GM19328 (cell line): Measurements from ENCODE around the gene GARIN5A.
A peak's percentile ranks its signal among the peaks of the same experiment; 100 is the strongest.

Source experiments
- ATAC-seq: cut with Tn5 transposase; IDR thresholded peaks from one replicate; pipeline ENCODE4 v1.9.1; 2021; ENCODE audit warnings: mild to moderate bottlenecking, moderate library complexity; ENCODE audit not compliant: unreplicated experiment

The GARIN5A gene

DNA sequence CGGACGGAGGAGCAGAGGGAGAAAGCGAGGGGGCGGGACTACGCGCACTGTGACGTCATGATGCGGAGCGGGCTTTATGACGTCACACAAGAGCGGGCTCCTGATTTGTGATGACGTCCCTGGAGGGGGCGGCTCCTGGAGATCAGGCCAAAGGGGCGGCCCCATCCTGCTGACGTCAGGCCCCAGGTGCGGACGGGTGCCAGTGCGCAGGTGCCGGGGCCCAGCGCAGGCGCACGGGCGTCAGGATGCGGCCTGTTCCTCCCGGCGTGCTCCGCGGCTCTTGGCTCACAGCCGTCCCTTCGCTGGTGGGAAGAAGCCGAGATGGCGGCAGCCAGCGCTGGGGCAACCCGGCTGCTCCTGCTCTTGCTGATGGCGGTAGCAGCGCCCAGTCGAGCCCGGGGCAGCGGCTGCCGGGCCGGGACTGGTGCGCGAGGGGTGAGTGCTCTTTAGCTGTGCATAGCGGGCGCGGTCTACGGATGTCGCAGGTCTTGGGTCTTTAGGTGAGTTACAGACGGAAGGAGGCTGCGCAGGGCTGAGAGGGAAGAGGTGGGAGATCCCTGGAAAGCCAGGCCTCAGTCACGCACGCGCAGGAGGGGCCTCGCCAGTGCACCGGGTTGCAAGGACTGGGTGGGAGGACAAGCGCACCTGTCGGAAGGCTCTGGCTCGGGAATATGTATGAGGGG, at the start of gene GARIN5A, which contains the start of gene EMC10:
Gene GARIN5A, minus strand, starts transcription at position 625 of the 683 bp plus-strand sequence. Its CDS starts 460 bp downstream, at position 165.
Gene EMC10, plus strand, starts transcription at position 284 of the 683 bp plus-strand sequence. Its CDS starts 38 bp downstream, at position 322.
- peak; percentile 88 for ATAC-seq

DNA sequence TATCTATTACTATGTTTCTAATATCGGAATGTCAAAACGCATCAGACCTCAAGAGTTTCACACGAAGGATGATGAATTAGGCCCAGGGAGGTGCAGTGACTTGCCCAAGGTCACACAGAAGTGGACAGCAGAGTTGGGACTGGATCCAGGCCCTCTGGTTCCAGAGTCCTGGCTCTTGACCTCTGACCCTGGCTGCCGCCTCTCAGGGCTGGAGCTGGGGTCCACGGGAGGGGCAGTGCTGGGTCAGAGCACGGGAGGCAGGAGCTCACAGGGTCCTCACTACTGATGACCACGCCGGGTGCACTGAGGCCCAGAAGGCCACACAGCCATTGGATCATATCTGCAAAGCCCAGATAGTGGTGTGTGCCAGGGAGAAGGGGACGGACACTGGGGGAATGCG, 46.2 kb upstream of the GARIN5A start:
- no peak for ATAC-seq

DNA sequence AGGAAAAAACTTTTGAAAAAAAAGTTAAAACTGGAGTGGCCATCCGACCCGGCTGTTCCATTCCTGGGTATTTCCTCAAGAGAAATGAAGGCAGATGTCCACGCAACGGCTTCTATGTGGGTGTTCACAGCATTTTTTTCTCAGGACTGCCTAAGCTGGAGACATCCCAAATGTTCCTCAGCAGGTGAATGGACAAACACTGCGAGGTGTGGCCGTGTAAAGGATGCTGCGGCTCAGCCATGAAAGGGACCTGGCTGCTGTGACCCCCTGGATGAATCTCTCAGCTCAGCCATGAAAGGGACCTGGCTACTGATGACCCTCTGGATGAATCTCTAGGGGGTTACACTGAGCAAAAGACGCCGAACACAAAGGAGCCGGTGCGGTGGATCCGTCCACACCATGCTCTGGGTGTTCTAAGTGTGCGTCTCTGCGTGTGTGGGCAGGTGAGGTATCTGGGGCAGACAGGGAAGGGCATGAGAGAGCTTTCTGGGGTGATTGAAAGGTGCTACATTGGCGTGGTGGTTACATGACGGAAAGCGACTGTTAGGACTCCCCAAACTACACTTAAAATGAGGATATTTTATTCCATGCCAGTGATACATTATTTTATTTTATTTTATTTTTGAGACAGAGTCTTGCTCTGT, 44.3 kb upstream of the GARIN5A start:
- ATAC-seq = no peak

DNA sequence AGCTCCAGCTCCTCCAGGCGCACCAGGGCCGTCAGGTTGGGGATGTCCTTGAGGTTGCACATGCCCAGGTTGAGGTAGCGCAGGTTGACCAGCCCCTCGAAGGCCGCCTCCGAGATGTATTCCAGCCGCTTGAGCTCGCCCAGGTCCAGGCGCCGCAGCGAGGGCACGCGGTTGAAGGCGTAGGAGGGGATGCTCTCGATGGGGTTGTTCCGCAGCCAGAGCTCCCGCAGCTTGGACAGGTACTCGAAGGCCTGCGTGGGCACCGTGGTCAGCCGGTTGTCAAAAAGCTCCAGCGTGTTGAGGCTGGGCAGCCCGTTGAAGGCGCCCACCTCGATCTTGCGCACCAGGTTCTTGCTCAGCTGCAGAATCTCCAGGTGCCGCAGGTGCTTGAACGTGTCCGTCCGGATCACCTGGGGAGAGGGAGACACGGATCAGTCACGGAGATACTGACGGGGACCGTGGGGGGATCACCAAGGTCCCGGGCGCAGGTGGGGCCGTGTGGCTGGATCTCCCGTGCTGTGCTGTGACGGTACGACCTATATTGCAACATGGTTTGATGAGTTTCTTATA, 42.4 kb upstream of the GARIN5A start:
- ATAC-seq = no peak

DNA sequence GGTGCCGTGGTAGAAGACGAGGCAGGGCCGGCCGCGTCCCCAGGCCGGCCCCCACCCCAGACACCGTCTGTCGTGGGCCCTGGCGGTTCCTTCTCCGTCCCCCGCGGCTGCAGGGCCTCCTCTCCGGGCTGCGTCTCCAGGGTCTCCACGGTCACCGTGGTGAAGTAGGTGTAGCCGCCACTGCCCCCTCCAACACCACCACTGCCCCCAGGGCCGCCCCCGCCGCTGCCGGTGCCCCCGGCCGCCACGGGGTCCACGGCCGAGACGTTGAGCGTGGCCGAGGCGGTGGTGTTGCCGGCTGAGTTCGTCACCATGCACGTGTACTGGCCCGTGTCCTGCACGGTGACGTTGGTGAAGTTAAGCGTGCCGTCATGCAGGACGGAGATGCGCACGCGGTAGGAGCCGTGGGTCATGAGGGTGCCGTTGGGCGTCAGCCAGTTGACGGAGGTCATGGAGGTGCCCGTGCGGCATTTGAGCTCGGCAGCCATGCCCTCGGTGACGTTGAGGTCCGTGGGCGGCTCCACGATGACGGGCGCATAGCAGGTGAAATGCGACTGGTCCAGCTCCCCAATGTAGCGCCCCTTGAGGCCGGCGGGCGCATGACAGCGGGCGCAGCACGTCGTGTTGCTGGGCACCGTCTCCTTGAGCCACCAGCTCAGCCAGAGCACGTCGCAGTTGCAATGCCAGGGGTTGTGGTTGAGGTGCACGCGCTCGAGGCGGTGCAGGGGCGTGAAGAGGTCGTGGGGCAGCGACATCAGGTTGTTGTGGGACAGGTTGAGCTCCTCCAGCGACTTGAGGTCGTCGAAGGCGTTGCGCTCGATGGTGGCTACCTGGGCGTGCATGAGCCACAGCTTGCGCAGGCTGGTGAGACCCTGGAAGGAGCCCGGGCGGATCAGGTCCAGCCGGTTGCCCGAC, 41.7 kb upstream of the GARIN5A start:
- no peak for ATAC-seq

DNA sequence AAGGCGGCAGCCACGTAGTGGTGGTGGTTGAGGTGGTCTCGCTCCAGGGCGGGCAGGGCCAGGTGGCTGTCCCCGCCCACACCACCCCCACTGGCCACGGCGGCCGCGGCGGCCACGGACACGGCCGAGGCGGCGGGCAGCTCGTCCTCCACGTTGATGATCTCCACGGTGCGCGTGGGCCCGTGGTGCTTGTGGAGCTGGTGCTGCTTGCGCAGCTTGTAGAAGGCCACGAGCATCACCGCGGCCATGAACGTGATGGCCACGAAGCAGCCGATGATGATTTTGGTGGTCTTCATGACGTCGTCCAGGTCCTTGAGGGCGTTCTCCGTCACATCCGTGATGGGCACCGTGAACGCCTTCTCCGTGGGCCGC, 41.0 kb upstream of the GARIN5A start:
- no peak for ATAC-seq

DNA sequence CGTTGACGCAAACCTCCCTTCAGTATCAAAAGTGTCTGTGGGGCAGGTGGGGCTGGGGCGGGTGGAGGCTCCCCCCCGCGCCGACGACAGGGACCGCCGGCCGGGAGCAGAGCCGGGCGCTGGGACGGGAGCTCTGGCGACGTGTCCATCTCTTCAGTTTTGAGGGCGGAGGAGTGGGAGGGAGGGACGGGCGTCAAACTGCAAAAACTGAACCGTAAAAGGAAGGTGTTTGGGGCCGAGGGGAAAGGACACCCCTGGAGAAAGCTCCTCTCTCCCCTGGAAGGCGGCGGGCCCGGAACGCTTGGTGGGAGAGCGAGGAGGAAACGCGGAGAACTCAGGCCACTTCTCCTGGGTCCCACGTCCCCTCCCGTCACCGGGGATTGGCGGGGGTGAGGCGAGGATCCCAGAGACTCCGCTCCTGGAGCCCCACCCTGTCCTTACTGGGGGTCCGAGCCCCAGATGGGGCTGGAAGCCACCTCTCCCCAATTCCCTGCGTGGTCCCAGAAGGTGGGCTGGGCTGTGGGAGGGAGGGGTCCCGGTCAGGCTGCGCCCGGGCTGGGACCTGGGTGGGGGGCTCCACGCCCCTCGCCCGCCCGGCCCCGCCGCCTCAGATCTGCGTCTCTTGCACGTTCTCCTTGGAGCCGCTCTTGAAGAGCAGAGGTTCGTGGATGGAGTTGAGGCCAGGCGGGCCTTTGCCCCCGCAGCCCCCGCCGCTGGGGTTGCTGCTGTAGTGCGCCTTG, 40.5 kb upstream of the GARIN5A start:
- ATAC-seq = no peak

DNA sequence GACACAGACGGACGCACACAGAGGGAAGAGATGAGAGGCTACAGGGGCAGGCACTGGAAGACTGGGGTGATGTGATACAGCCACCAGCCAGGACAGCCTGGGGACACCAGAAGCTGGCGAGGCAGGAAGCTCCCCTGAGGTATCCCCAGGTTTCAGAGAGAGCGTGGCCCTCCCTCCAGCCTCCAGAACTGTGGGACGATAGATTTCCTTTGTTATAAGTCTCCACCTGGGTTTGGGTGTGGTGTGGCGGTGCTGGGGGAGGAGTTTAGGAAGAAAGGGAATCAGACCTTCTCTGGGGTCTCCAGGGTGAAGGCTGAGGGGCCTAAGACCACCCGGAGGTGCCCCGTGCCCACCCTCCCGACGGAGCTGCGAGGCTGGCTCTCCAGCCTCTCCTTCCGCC, 39.8 kb upstream of the GARIN5A start:
- ATAC-seq = no peak

DNA sequence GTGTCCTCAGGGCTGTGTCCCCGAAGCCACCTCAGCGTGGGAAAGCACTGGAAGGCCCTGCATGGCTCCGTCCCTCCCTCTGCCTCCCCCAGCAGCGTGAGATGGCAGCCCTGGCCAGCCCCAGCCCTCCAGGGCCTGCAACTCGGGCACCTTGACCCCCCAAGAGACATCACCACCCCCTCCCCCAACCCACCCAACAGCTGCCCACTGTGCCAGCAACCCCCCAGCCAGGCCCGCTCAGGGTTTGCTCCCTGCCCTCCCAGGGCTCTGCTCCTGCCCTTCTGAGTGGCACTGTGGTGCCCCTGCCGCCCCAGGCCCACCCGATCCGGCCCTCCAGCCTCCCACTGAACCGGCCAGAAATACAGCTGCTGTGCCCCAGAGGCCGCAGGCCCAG, 38.5 kb upstream of the GARIN5A start:
- no peak for ATAC-seq

DNA sequence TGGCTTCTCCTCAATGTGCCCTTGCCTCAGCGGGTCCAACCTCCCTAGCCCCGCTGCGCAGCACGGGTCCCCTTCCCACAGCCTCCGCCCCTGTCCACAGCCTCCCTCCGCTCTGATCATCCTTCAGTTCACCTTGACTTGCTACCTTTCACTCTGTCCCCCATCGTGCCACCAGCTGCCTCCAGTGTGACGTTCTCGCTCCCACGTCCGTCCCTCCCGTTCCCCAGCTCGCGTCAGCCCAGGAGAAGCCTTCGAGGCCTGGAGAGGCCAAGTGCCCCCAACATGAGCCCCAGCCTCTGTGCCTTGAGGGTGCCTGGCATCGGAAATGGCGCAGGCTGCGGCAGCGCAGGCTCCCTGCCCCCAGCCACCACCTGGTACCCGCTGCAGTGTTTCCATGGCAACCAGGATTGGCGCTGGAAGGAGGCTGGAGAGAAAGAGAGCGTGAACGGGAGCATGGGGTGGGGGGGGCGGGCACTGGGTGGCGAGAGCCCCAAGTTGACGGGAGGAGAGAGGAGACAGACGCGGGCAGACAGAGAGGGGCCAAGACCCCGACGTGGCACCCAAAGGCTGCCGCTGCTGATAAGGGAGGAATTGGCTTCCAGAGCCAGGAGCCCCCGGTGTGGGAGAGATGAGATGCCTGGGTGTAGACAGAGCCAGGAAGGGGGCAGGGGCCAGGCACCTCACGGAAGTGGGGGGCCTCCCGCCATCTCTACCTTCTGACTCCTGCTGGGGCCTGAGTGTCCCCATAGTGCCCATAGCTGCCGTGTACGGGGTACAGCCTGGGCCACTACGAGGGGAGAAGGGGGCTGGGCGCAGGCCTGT, 37.9 kb upstream of the GARIN5A start:
- no peak for ATAC-seq

DNA sequence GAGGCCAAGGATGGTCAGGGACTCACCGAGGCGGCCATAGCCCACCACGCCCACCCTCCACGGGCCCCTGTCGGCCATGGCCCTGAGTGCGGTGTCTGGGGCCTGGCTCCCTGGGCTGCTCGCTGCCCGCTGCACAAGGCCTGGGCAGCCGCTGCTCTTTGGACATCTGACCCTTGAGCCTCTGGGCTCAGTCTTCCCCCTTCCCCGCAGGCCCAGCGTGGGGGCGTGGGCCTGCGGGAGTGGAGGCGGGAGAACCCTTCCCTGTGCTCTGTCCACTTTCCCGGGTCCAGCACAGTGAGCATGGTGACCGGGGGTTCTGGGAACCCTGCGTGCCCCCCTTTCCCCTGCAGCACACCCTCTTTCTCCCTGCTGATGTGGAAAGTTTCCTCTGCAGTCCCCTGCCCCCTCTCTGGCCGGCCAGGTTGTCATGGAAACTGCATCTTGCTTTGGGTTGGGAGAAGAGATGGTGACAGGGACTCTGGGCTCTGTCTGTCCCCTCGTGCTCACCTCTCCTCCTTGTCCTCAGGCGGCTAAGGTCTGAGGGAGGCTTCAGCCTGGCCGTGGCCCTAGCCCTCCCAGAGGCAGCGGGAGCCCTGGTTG, 37.2 kb upstream of the GARIN5A start, which contains the start of gene ASPDH:
Gene ASPDH, minus strand, starts transcription at position 168 of the 600 bp plus-strand sequence. Its CDS starts 90 bp downstream, at position 78.
- ATAC-seq = no peak

DNA sequence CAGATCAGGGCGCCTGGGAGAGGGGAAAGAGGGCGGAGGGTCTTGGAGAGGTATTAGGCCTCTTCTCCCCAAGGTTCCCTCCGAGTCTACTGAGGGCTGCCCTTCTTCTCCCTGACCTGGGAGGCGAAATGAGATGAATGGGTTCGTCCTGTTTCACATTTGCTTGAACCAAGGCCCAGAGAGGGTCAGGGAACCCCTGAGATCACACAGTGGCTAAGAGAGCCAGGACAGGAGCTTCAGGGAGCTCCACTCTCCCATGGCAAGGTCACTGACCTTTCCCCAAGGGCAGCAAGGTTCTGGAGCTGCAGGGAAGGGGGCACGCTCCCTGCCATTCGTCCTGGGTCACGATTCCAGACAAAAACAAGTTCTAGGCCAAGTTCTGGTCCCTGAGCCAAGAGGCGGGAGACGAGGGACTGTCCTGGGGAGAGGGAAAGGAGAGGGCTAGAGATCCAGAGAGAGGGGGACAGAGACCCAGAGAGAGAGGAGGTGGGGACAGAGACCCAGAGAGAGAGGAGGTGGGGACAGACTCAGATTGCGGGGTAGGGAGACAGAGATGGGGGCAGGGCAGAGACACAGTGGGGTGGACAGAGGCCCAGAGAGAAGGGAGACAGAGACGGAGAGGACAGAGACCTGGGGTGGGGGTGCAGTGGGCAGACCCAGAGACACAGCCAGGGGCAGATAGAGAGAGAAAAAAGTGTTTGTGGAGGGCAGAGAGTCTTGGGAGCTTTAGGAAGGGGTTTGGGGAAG, 36.5 kb upstream of the GARIN5A start:
- ATAC-seq = no peak

DNA sequence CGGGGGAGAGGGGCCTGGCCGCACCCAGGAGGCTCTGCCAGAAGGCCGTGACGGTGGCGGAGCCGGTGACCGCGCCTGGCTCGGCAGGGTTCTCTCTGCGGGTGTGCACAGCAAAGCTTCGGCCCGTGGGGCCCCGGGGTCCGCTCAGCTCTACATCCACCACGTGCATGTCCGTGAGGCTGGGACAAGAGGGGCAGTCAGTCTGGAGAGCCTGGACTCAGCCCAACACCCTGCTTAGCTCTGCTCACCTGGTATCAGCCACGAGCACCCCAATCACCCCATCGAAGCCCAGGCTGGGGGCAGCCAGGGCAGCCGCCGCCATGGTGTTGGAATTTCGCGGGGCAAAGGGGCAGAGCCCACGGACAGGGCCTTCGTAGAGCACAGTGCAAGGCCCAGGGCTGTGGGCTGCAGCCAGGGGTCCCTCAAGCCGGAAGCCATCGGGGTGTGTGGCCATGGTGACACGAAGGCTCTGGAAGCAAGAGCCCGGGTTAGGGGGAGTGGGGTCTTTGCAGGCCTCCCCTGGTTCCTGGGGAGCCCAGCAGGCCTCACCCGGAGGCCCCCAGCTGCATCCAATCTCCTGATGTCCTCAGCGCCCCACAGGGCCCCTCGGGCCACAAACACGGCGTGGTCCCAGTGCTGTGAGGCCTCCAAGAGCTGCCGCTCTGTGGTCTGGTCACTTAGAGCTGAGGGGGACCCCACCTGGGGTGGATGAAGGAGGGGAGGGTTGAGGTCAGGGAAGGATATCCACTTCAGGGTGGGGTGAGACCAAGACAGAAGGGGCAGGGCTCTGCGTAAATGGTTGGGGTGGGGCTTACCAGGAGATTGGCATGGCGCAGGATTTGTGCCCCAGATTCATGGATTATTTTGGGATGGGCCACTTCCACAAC, 35.7 kb upstream of the GARIN5A start:
- no peak for ATAC-seq

DNA sequence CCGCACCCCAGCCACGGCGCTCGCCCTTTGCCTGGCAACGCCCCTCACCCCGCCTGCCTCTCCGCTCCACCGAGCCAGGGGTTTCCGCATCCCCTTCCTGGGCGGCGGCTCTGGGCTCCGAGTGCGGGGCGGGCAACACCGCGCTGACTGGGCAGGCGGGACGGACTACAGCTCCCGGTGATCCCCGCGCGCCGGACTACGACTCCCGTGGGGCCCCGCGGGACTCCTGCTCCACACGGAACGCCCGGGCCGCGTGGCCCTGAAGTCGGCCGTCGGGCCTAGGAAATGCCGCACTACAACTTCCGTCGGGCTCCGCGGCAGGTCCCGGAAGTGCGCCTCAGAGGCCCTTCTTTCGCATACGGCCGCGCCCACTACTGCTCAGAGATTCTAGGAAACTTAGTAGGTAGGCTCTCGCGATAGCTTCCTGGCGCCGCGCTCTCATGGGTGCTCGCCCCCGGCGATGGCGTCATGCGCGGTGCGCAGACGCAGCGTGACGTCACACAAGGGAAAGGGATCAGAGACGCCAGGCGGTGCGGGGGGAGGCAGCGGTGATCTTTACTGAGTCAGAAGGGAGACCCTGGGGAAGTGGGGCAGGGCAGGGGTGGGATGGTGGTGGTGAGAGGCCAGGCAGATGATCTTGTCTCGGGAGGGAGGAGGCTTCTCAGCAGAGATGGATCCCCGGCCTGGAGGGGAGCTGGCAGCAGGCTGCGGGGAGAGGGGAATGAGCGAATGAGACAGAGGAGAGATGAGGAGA, 34.6 kb upstream of the GARIN5A start, which contains the start of gene JOSD2:
Gene JOSD2, minus strand, starts transcription at position 123 of the 754 bp plus-strand sequence. CDS start 760 bp downstream, outside the sequence.
- peak; percentile 85 for ATAC-seq

DNA sequence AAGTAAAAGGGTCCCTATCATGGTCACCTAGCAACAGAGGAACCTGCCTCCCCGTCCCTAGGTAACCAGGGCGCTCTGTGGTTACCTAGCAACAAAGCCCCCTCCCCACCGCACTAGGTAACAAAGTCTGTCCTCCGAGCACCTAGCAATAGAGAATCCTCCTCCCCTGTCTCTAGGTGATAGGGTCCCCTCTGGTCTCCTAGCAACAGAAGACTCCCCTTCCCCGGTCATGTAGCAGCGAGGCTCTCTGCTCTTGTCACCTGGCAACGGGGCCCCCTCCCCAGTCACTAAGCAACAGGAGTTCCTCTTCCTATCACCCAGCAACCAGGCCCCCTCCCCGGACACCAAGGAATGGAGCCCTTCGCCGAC, 34.0 kb upstream of the GARIN5A start:
- no peak for ATAC-seq

DNA sequence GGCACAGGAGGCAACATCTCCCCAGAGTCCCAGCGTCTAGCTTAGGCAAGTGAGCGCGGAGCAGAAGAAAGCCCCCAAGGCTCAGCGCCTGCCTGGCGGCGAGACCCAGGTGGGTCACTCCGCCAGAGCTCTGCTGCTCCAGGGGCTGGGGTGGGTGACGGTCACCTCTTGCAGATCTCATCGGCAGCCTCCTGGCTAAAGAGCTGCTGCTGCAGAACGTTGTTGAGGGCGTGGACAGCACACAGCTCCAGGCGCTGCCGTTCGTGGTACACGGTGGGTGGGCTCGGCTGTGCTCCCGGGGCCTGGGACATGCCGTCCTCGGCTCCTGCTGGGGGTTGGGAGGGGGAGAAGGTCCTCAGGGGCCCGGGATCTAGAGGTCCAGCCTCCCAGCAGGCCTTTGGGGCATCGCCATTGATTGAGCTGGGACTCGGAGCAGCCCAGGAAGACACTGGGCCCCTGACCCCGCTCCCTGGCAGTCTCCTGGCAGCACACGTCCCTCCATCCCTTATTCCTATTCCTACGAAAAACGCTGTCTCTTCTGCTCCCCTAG, 33.5 kb upstream of the GARIN5A start:
- ATAC-seq = no peak
